ENCODE results near the gene HASPIN. TPM values are rescaled to one million over a fixed set of nuclear protein-coding genes. Genes with fewer than 3 reads are reported as not detected.

Gene HASPIN
- total RNA-seq, 1 experiment from 2014 or later = 26.8 TPM

DNA sequence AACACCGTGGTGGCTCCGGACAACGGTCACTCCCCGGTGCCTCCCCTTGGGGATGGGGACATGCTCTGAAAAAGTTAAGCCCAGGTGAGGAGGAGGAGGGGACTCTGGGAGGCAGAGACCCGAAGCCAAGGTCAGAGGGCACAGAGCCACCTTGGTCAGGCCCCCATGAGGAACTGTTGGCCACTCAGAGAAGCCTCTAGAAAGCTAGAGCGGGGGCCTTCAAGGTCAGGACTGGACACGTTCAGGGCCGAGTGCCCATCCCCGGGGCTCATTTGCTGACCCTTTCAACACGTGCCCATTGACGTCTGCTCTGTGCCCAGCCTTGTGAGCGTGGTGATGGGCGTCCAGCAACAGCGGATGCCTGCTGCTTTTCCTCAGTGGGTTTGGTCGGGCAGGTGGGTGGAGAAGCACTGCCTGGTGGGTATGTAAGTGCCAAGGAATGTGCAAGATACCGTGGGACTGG, 38.2 kb downstream of the HASPIN start:
- H3K27me3 ChIP-seq (ENCODE audit: insufficient read depth, low read depth) = no peaks in the 10 kb centered on the region
- no peaks in the 10 kb centered on the region for H3K4me1 ChIP-seq (replicated peaks; ENCODE audit: insufficient read depth)
- H3K79me2 ChIP-seq (ENCODE audit: low read depth) = no peaks in the 10 kb centered on the region
- H3F3A ChIP-seq (ENCODE audit: insufficient read depth, low read depth) = no peaks in the 10 kb centered on the region
- no peaks in the 10 kb centered on the region for H4K20me1 ChIP-seq (ENCODE audit: insufficient read depth)
- no peaks in the 10 kb centered on the region for H3K36me3 ChIP-seq (ENCODE audit: low read depth)
- DNase-seq = no peak
- ChIA-PET CTCF (interaction anchor here (0.7 kb wide), 1 partner anchor 668 kb away, joined by 3 read pairs; no protein-coding TSS in a partner anchor), POLR2A (ENCODE audit: unreplicated experiment) (no interaction called here)
- no peak overlapping the region for H3K27ac ChIP-seq
- no peak for TF ChIP-seq EZH2 (IDR thresholded peaks at IDR 0.05; ENCODE audit: low read depth)
- TF ChIP-seq, protein P1, sequence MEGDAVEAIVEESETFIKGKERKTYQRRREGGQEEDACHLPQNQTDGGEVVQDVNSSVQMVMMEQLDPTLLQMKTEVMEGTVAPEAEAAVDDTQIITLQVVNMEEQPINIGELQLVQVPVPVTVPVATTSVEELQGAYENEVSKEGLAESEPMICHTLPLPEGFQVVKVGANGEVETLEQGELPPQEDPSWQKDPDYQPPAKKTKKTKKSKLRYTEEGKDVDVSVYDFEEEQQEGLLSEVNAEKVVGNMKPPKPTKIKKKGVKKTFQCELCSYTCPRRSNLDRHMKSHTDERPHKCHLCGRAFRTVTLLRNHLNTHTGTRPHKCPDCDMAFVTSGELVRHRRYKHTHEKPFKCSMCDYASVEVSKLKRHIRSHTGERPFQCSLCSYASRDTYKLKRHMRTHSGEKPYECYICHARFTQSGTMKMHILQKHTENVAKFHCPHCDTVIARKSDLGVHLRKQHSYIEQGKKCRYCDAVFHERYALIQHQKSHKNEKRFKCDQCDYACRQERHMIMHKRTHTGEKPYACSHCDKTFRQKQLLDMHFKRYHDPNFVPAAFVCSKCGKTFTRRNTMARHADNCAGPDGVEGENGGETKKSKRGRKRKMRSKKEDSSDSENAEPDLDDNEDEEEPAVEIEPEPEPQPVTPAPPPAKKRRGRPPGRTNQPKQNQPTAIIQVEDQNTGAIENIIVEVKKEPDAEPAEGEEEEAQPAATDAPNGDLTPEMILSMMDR (conservative IDR thresholded peaks at IDR 0.05) = no peak
- H3K9me3 ChIP-seq (ENCODE audit: insufficient read depth, low read depth) = no peaks in the 10 kb centered on the region; the same call in 1 of the 2 replicates
- H3K9me2 ChIP-seq (ENCODE audit: insufficient read depth) = no peaks in the 10 kb centered on the region
- no peak overlapping the region for H3K4me3 ChIP-seq
- BruUV-seq (replicated peaks) = no TSS peak
- intact Hi-C loops (cut with micrococcal nuclease; ENCODE audit: unreplicated experiment) = no loop called here
- no peak overlapping the region for H2AFZ ChIP-seq
- H3K4me2 ChIP-seq = no peak overlapping the region

DNA sequence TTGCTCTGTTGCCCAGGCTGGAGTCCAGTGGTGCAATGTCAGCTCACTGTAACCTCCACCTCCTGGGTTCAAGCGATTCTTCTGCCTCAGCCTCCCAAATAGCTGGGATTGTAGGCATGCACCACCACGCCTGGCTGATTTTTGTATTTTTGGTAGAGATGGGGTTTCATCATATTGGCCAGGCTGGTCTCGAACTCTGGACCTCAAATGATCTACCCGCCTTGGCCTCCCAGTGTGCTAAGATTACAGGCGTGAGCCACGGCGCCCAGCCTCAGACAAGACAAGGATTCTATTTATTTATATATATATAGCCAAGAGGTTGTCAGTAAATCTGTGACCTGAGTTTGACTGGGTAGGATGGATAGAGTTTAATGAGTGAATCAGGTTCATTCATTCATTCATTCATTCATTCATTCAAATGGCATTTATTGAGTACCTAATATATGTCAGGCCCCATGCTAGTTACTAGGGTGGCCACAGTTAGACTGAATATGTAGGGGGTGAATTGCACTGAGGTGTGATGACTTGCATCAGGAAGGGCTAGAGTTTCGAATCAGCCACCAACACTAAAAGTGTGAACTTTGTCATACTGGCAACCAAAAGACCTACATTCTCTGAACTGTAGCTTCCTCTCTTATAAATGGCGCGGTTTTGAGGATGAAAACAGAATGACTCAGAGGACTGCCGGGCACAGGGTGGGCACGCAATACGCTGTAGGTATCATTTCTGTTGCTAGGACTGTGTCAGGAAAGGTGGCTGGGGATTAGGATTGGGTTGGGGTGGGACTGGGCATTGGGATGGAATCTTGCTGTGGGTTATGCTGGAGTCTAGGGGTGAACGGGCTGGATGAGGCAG, 39.4 kb downstream of the HASPIN start:
- Histone ChIP-seq H3F3A (ENCODE audit: insufficient read depth, low read depth) (no peaks in the 10 kb centered on the region), H3K4me1 (replicated peaks; ENCODE audit: insufficient read depth) (no peaks in the 10 kb centered on the region), H2AFZ (no peak overlapping the region), H3K79me2 (ENCODE audit: low read depth) (no peaks in the 10 kb centered on the region), H3K27me3 (ENCODE audit: insufficient read depth, low read depth) (no peaks in the 10 kb centered on the region), H4K20me1 (ENCODE audit: insufficient read depth) (no peaks in the 10 kb centered on the region), H3K4me2 (no peak overlapping the region), H3K9me3 (ENCODE audit: insufficient read depth, low read depth) (no peaks in the 10 kb centered on the region; the same call in 1 of the 2 replicates), H3K27ac (no peak overlapping the region), H3K4me3 (no peak overlapping the region), H3K36me3 (ENCODE audit: low read depth) (no peaks in the 10 kb centered on the region), H3K9me2 (ENCODE audit: insufficient read depth) (no peaks in the 10 kb centered on the region)
- no peak for DNase-seq
- TF ChIP-seq, protein P1 (conservative IDR thresholded peaks at IDR 0.05) = no peak
- TF ChIP-seq EZH2 (IDR thresholded peaks at IDR 0.05; ENCODE audit: low read depth) = no peak
- intact Hi-C loops (cut with micrococcal nuclease; ENCODE audit: unreplicated experiment) = no loop called here
- ChIA-PET POLR2A (ENCODE audit: unreplicated experiment) (no interaction called here), CTCF (no interaction called here)
- BruUV-seq (replicated peaks) = no TSS peak

DNA sequence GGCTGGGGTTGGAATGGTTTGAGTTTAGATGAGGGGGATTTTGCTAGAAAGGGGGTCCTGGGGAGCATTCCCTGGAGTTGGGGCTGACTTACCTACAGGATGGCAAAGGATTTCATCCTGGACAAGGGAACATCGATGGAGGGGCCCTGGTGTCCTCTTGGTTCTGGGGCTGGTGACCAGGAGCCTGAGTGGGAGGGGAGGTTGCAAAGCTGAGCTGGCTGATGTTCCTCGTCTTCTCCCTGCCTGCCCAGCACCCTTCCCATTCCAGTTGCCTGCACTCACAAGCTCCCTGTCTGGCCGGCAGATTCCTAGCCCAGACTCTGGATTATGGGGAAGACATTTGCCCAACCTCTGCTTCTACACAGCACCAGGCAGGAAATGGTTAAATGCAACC, 40.1 kb downstream of the HASPIN start:
- H3K9me2 ChIP-seq (ENCODE audit: insufficient read depth) = no peaks in the 10 kb centered on the region
- H3K79me2 ChIP-seq (ENCODE audit: low read depth) = no peaks in the 10 kb centered on the region
- H3K27me3 ChIP-seq (ENCODE audit: insufficient read depth, low read depth) = no peaks in the 10 kb centered on the region
- H3K4me1 ChIP-seq (replicated peaks; ENCODE audit: insufficient read depth) = no peaks in the 10 kb centered on the region
- H3K4me2 ChIP-seq = no peak overlapping the region
- no peak overlapping the region for H3K4me3 ChIP-seq
- BruUV-seq (replicated peaks) = no TSS peak
- no peaks in the 10 kb centered on the region; the same call in 1 of the 2 replicates for H3K9me3 ChIP-seq (ENCODE audit: insufficient read depth, low read depth)
- no peaks in the 10 kb centered on the region for H3F3A ChIP-seq (ENCODE audit: insufficient read depth, low read depth)
- no peak overlapping the region for H3K27ac ChIP-seq
- no peaks in the 10 kb centered on the region for H4K20me1 ChIP-seq (ENCODE audit: insufficient read depth)
- ChIA-PET CTCF (no interaction called here), POLR2A (ENCODE audit: unreplicated experiment) (no interaction called here)
- TF ChIP-seq, protein P1 (conservative IDR thresholded peaks at IDR 0.05) = no peak
- no peak for TF ChIP-seq EZH2 (IDR thresholded peaks at IDR 0.05; ENCODE audit: low read depth)
- H2AFZ ChIP-seq = no peak overlapping the region
- H3K36me3 ChIP-seq (ENCODE audit: low read depth) = no peaks in the 10 kb centered on the region
- intact Hi-C loops (cut with micrococcal nuclease; ENCODE audit: unreplicated experiment) = no loop called here
- no peak for DNase-seq

Data from PC-9 (cell line).